HEK293T (cell line): ENCODE results near the gene DTD1.

Experiments used
- CTCF ChIA-PET: fragments of 350-600 bp; formaldehyde crosslinking; extraction: SDS; loops from one replicate; lab custom pipeline; 2021; ENCODE audit warnings: antibody characterized with exemption, inconsistent platforms; lab: Yijun Ruan, JAX
- POLR2A ChIA-PET: fragments of 350-600 bp; formaldehyde crosslinking; extraction: SDS; loops from one replicate; lab custom pipeline; 2020; ENCODE audit warnings: antibody characterized with exemption, inconsistent platforms; lab: Yijun Ruan, JAX
- DNase-seq: peaks from one replicate; pipeline ENCODE4 v3.0.0; 2012; ENCODE audit warnings: mixed read lengths; ENCODE audit errors: extremely low spot score
- ARNT ChIP-seq: fragments of 450-650 bp; IDR thresholded peaks from 2 replicates; pipeline ENCODE4 v1.6.1; 2017; ENCODE audit warnings: mild to moderate bottlenecking
- BHLHE40 ChIP-seq: fragments of 450-650 bp; IDR thresholded peaks from 2 replicates; pipeline ENCODE4 v1.6.1; 2016; ENCODE audit warnings: mild to moderate bottlenecking, moderate library complexity, borderline replicate concordance
- CTBP1 ChIP-seq: fragments of 450-650 bp; IDR thresholded peaks from 2 replicates; pipeline ENCODE4 v1.6.1; 2016; ENCODE audit warnings: borderline replicate concordance
- ELF4 ChIP-seq: fragments of 450-650 bp; IDR thresholded peaks from 2 replicates; pipeline ENCODE4 v1.6.1; 2017; ENCODE audit warnings: antibody characterized with exemption
- FOXA1 ChIP-seq: fragments of 450-650 bp; IDR thresholded peaks from 2 replicates; pipeline ENCODE4 v1.6.1; 2016; ENCODE audit warnings: mild to moderate bottlenecking
- FOXK2 ChIP-seq: fragments of 450-650 bp; IDR thresholded peaks from 2 replicates; pipeline ENCODE4 v1.6.1; 2016; ENCODE audit warnings: mild to moderate bottlenecking
- FOXM1 ChIP-seq: fragments of 450-650 bp; IDR thresholded peaks from 2 replicates; pipeline ENCODE4 v1.6.1; 2017; ENCODE audit warnings: mild to moderate bottlenecking, borderline replicate concordance
- HDGF ChIP-seq: fragments of 450-650 bp; IDR thresholded peaks from 2 replicates; pipeline ENCODE4 v1.6.1; 2017; ENCODE audit warnings: antibody characterized with exemption, borderline replicate concordance
- L3MBTL2 ChIP-seq: fragments of 450-650 bp; conservative IDR thresholded peaks from 2 replicates; pipeline ENCODE4 v1.6.1; 2016; ENCODE audit warnings: mild to moderate bottlenecking
- LEF1 ChIP-seq: fragments of 450-650 bp; IDR thresholded peaks from 2 replicates; pipeline ENCODE4 v1.6.1; 2017; ENCODE audit warnings: mild to moderate bottlenecking, borderline replicate concordance
- NFRKB ChIP-seq: fragments of 450-650 bp; IDR thresholded peaks from 2 replicates; pipeline ENCODE4 v1.6.1; 2016; ENCODE audit warnings: mild to moderate bottlenecking, moderate library complexity
- SP1 ChIP-seq: fragments of 450-650 bp; IDR thresholded peaks from 2 replicates; pipeline ENCODE4 v1.6.1; 2017
- SUZ12 ChIP-seq: fragments of 450-650 bp; IDR thresholded peaks from 2 replicates; pipeline ENCODE4 v1.6.1; 2016; ENCODE audit warnings: mild to moderate bottlenecking
- TARDBP ChIP-seq: fragments of 450-650 bp; IDR thresholded peaks from 2 replicates; pipeline ENCODE4 v1.6.1; 2016
- ZNF384 ChIP-seq: fragments of 450-650 bp; IDR thresholded peaks from 2 replicates; pipeline ENCODE4 v1.6.1; 2016
- TF ChIP-seq, protein P1 (sequence below): fragments of 450-650 bp; IDR thresholded peaks from 2 replicates; pipeline ENCODE4 v1.6.1; 2016

DTD1 gene

GRCh38 chr20:18684775-18685174 is 96.9 kb downstream of the DTD1 start:
- ChIA-PET CTCF (no interaction called here), POLR2A (no interaction called here)
- TF ChIP-seq NFRKB, result no peak
- no peak for DNase-seq

DNA sequence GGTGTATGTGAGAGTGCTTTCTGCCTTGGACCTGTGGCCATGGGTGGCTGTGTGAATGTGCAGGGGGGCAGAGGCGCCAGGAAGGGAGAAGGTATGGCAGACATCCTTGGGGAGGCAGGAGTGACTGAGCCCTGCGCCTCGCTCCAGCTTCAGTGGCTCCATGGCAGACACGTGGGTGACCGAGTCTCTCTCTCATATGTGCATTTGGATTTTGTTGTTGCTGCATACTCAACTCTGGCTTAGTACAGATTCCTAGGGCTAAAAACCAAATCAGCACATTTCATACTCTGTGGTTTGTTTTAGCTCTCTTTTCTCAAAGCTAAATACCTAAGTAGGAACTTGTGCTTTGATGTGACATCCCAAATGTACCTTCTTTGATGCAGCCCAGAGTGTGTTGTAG is 97.6 kb downstream of the DTD1 start:
- ChIA-PET CTCF (no interaction called here), POLR2A (no interaction called here)

GRCh38 chr20:18686696-18687095 is 98.8 kb downstream of the DTD1 start:
- ChIA-PET CTCF (no interaction called here), POLR2A (no interaction called here)
- TF ChIP-seq SP1, result no peak
- TF ChIP-seq BHLHE40, result no peak
- TF ChIP-seq ELF4, result no peak
- no peak for TF ChIP-seq HDGF
- TF ChIP-seq L3MBTL2, result no peak
- TF ChIP-seq TARDBP, result no peak
- no peak for TF ChIP-seq FOXK2
- TF ChIP-seq FOXA1, result no peak
- TF ChIP-seq LEF1, result no peak
- TF ChIP-seq CTBP1, result no peak
- TF ChIP-seq ARNT, result no peak
- DNase-seq, result no peak

More for the DNA sequence above, 97.6 kb downstream of the DTD1 start:
- TF ChIP-seq ARNT, result no peak
- no peak for TF ChIP-seq FOXA1
- no peak for TF ChIP-seq TARDBP
- no peak for DNase-seq

- no peak for DNase-seq
- no peak for TF ChIP-seq FOXK2
- TF ChIP-seq, protein P1, sequence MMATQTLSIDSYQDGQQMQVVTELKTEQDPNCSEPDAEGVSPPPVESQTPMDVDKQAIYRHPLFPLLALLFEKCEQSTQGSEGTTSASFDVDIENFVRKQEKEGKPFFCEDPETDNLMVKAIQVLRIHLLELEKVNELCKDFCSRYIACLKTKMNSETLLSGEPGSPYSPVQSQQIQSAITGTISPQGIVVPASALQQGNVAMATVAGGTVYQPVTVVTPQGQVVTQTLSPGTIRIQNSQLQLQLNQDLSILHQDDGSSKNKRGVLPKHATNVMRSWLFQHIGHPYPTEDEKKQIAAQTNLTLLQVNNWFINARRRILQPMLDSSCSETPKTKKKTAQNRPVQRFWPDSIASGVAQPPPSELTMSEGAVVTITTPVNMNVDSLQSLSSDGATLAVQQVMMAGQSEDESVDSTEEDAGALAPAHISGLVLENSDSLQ, result no peak
- ChIA-PET CTCF (no interaction called here), POLR2A (no interaction called here)
Measured at GRCh38 chr20:18688676-18689075, 100.8 kb downstream of the DTD1 start.

DNA sequence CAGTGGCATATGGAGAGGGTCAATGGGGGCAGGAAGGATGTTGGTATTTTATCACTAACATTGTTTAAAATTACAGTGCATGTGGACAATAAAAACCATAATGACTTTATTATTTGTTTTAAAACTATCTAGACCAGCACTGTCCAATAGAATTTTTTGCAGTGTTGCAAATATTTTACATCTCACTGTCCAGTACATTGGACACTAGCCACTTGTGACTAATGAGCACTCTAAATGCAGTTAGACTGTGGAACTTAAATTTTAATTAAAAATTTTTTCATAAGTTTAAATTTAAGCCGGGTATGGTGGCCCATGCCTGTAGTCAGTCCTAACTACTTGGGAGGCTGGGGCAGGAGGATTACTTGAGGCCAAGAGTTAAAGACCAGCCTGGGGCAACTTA is 101.7 kb downstream of the DTD1 start:
- POLR2A ChIA-PET, result no interaction called here
- TF ChIP-seq HDGF, result no peak
- no peak for TF ChIP-seq FOXA1
- no peak for TF ChIP-seq LEF1
- TF ChIP-seq ARNT, result no peak
- no peak for TF ChIP-seq FOXM1
- TF ChIP-seq SP1, result no peak
- no peak for TF ChIP-seq CTBP1
- TF ChIP-seq ELF4, result no peak
- CTCF ChIA-PET, result no interaction called here
- no peak for DNase-seq

GRCh38 chr20:18692447-18692846 is 104.6 kb downstream of the DTD1 start:
- no peak for DNase-seq
- CTCF ChIA-PET, result interaction anchor here (0.6 kb wide), 1 partner anchor 25 kb away, joined by 3 read pairs; no protein-coding TSS in a partner anchor
- TF ChIP-seq ZNF384 (no peak), SUZ12 (no peak), SP1 (no peak), L3MBTL2 (no peak), ARNT (no peak), LEF1 (no peak), FOXK2 (no peak)
- TF ChIP-seq, protein P1, result no peak
- POLR2A ChIA-PET, result no interaction called here

GRCh38 chr20:18694071-18694470 is 106.2 kb downstream of the DTD1 start:
- no peak for TF ChIP-seq SP1
- no peak for TF ChIP-seq ARNT
- no peak for TF ChIP-seq SUZ12
- no peak for TF ChIP-seq FOXK2
- no peak for TF ChIP-seq FOXM1
- TF ChIP-seq CTBP1, result no peak
- ChIA-PET POLR2A (no interaction called here), CTCF (no interaction called here)
- no peak for DNase-seq

DNA sequence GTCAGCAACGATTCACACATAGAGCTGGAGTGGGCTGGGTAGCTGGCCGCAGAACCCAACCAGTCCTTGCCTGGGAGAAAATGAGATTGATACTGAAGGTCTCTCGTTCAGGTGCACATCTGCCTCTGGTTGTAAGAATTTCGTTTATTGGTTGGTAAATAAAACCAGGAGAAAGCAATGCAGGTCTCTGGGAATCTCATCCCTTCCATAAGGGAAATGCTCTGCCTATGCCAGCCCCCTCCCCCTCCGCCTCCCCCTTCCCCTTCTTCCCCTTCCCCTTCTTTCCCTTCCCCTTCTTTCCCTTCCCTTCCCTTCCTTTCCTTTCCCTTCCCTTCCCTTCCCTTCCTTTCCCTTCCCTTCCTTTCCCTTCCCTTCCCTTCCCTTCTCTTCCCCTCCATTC is 107.3 kb downstream of the DTD1 start:
- ChIA-PET POLR2A (no interaction called here), CTCF (no interaction called here)
- DNase-seq, result no peak
- TF ChIP-seq TARDBP, result no peak
- no peak for TF ChIP-seq L3MBTL2
- no peak for TF ChIP-seq BHLHE40
- TF ChIP-seq FOXK2, result no peak
- no peak for TF ChIP-seq ELF4
- TF ChIP-seq SP1, result no peak
- no peak for TF ChIP-seq NFRKB
- no peak for TF ChIP-seq SUZ12
- TF ChIP-seq ZNF384, result no peak
